WERI-Rb-1 (cell line): Measurements from ENCODE around the gene NDUFB4.
A peak's percentile ranks its signal among the peaks of the same experiment; 100 is the strongest.
"Not testable (repeated sequence)": the region's sequence is repeated elsewhere in the genome, so short reads cannot be mapped to it uniquely, and the experiment has no call there.

Source experiments
- DNase-seq: peaks from one replicate; pipeline ENCODE4 v3.0.0-alpha.2; 2020
- H3K27ac ChIP-seq: fragments of 250-450 bp; sonication (Bioruptor Pico); 2 replicates; pipeline ENCODE4 v1.5.1; 2020; ENCODE audit warnings: mild to moderate bottlenecking, moderate library complexity
- H3K27me3 ChIP-seq: fragments of 250-450 bp; sonication (Bioruptor Pico); 2 replicates; pipeline ENCODE4 v1.5.1; 2021; ENCODE audit warnings: mild to moderate bottlenecking, low read depth, moderate library complexity; ENCODE audit not compliant: insufficient read depth, severe bottlenecking
- H3K36me3 ChIP-seq: fragments of 250-450 bp; sonication (Bioruptor Pico); 2 replicates; pipeline ENCODE4 v1.5.1; 2020; ENCODE audit warnings: mild to moderate bottlenecking, moderate library complexity
- H3K4me3 ChIP-seq: 2 replicates; pipeline ENCODE4 v1.5.1; 2011; ENCODE audit warnings: low read depth, mild to moderate bottlenecking, control low read depth, low read length
- H3K9me3 ChIP-seq: fragments of 250-450 bp; sonication (Bioruptor Pico); 2 replicates; pipeline ENCODE4 v1.5.1; 2021; ENCODE audit warnings: mild to moderate bottlenecking, moderate library complexity; ENCODE audit not compliant: severe bottlenecking
- CTCF ChIP-seq: IDR thresholded peaks from 2 replicates; pipeline ENCODE4 v1.5.1; 2011; ENCODE audit warnings: low read depth, mild to moderate bottlenecking, control low read depth, inconsistent platforms, low read length

NDUFB4 gene

GRCh38 chr3:120623727-120624093, 27.6 kb downstream of the NDUFB4 start:
- Histone ChIP-seq H3K27me3 (no peaks in the 10 kb centered on the region), H3K36me3 (no peaks in the 10 kb centered on the region), H3K9me3 (peaks cover 15% of the 10 kb centered on the region), H3K27ac (no peak overlapping the region), H3K4me3 (no peak overlapping the region)
- TF ChIP-seq CTCF = no peak
- no peak for DNase-seq

GRCh38 chr3:120625159-120625586, 29.0 kb downstream of the NDUFB4 start:
- H3K27ac ChIP-seq = no peak overlapping the region
- DNase-seq = no peak

GRCh38 chr3:120634539-120634938, 38.4 kb downstream of the NDUFB4 start:
- H3K4me3 ChIP-seq = no peak overlapping the region
- no peaks in the 10 kb centered on the region for H3K36me3 ChIP-seq
- H3K27me3 ChIP-seq = no peaks in the 10 kb centered on the region
- TF ChIP-seq CTCF = no peak
- peaks cover 2% of the 10 kb centered on the region for H3K9me3 ChIP-seq
- no peak overlapping the region for H3K27ac ChIP-seq
- no peak for DNase-seq

More at GRCh38 chr3:120625159-120625586, 29.0 kb downstream of the NDUFB4 start:
- peaks cover 15% of the 10 kb centered on the region for H3K9me3 ChIP-seq
- H3K4me3 ChIP-seq = no peak overlapping the region
- H3K36me3 ChIP-seq = no peaks in the 10 kb centered on the region
- TF ChIP-seq CTCF = peak; percentile 21; the same call in 1 of the 2 replicates
- no peaks in the 10 kb centered on the region for H3K27me3 ChIP-seq

- Histone ChIP-seq H3K36me3 (no peaks in the 10 kb centered on the region), H3K4me3 (no peak overlapping the region), H3K27me3 (no peaks in the 10 kb centered on the region), H3K9me3 (peaks cover 2% of the 10 kb centered on the region), H3K27ac (no peak overlapping the region)
- no peak for TF ChIP-seq CTCF
- no peak for DNase-seq
These were observed 40.8 kb downstream of the NDUFB4 start for GRCh38 chr3:120636795-120637401.

GRCh38 chr3:120637851-120638559, 41.9 kb downstream of the NDUFB4 start:
- Histone ChIP-seq H3K4me3 (no peak overlapping the region), H3K36me3 (no peaks in the 10 kb centered on the region), H3K27me3 (no peaks in the 10 kb centered on the region), H3K9me3 (peaks cover 2% of the 10 kb centered on the region), H3K27ac (no peak overlapping the region)
- no peak for DNase-seq
- TF ChIP-seq CTCF = no peak

- not testable (repeated sequence) for H3K4me3 ChIP-seq, H3K27ac ChIP-seq, DNase-seq, H3K27me3 ChIP-seq, H3K9me3 ChIP-seq, H3K36me3 ChIP-seq
These were observed 42.7 kb downstream of the NDUFB4 start for GRCh38 chr3:120638820-120639219.
